Activated B cell treated with CpG ODN at 0.5 μM for 24 hours (primary cell): ENCODE data around the gene NAA60. TPM values are rescaled to one million over a fixed set of nuclear protein-coding genes. Genes with fewer than 3 reads are reported as not detected.

Experiments used
- ATAC-seq: fragments of 200-7000 bp; cut with Tn5 transposase; one replicate; pipeline ENCODE4 v1.10.0; 2021; ENCODE audit warnings: low read depth, mild to moderate bottlenecking, moderate library complexity
- CTCF ChIA-PET: fragments of 350-600 bp; sonication (Branson Sonifier 250); formaldehyde crosslinking; loops from one replicate; lab custom pipeline; 2021; ENCODE audit warnings: antibody characterized with exemption; lab: Charles Lee
- POLR2A ChIA-PET: fragments of 350-600 bp; sonication (Branson Sonifier 250); formaldehyde crosslinking; loops from one replicate; lab custom pipeline; 2021; ENCODE audit warnings: antibody characterized with exemption; lab: Charles Lee
- DNase-seq: peaks from one replicate; pipeline ENCODE4 v3.0.0; 2022
- H3K27ac Mint-ChIP-seq: one replicate; pipeline ENCODE4 v1.8.0; 2020; ENCODE audit warnings: mixed read lengths
- H3K27me3 Mint-ChIP-seq: one replicate; pipeline ENCODE4 v1.8.0; 2021; ENCODE audit warnings: mixed read lengths
- H3K36me3 Mint-ChIP-seq: one replicate; pipeline ENCODE4 v1.8.0; 2021; ENCODE audit warnings: low read depth, mixed read lengths
- H3K4me1 Mint-ChIP-seq: one replicate; pipeline ENCODE4 v1.8.0; 2021; ENCODE audit warnings: mixed read lengths
- H3K4me3 Mint-ChIP-seq: one replicate; pipeline ENCODE4 v1.8.0; 2020; ENCODE audit warnings: mild to moderate bottlenecking, mixed read lengths
- H3K9me3 Mint-ChIP-seq: one replicate; pipeline ENCODE4 v1.8.0; 2020; ENCODE audit warnings: mixed read lengths
- intact Hi-C: fragments of 100-400 bp; cut with micrococcal nuclease; formaldehyde crosslinking; loops from one replicate; pipeline ENCODE4 v1.15.1; 2024
- total RNA-seq: library from RNA; stranded (reverse); gene quantifications from 2 replicates; pipeline ENCODE4 v1.2.3, GENCODE V29; 2022
- TF ChIP-seq, protein P1 (sequence below): fragments of 200-600 bp; IDR thresholded peaks from one replicate; pipeline ENCODE4 v1.8.0; 2022; ENCODE audit warnings: antibody characterized with exemption, mild to moderate bottlenecking

Gene NAA60
- total RNA-seq, 1 donor from 2014 or later, result 48.0 TPM

- Mint-ChIP-seq H3K27ac (no peak overlapping the region), H3K27me3 (no peaks in the 10 kb centered on the region), H3K36me3 (peaks cover 16% of the 10 kb centered on the region), H3K9me3 (no peaks in the 10 kb centered on the region), H3K4me3 (no peak overlapping the region), H3K4me1 (peaks cover 25% of the 10 kb centered on the region)
- CTCF ChIA-PET, result no interaction called here
- no peak for DNase-seq
- no peak for ATAC-seq
- TF ChIP-seq, protein P1, sequence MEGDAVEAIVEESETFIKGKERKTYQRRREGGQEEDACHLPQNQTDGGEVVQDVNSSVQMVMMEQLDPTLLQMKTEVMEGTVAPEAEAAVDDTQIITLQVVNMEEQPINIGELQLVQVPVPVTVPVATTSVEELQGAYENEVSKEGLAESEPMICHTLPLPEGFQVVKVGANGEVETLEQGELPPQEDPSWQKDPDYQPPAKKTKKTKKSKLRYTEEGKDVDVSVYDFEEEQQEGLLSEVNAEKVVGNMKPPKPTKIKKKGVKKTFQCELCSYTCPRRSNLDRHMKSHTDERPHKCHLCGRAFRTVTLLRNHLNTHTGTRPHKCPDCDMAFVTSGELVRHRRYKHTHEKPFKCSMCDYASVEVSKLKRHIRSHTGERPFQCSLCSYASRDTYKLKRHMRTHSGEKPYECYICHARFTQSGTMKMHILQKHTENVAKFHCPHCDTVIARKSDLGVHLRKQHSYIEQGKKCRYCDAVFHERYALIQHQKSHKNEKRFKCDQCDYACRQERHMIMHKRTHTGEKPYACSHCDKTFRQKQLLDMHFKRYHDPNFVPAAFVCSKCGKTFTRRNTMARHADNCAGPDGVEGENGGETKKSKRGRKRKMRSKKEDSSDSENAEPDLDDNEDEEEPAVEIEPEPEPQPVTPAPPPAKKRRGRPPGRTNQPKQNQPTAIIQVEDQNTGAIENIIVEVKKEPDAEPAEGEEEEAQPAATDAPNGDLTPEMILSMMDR, result no peak
- intact Hi-C loops, result no loop called here
- POLR2A ChIA-PET, result no interaction called here
These were observed 89.3 kb downstream of the NAA60 start for GRCh38 chr16:3532741-3533140.

GRCh38 chr16:3534126-3534525, 90.6 kb downstream of the NAA60 start:
- Mint-ChIP-seq H3K27me3 (no peaks in the 10 kb centered on the region), H3K9me3 (no peaks in the 10 kb centered on the region), H3K36me3 (peaks cover 16% of the 10 kb centered on the region), H3K4me1 (peaks cover 22% of the 10 kb centered on the region), H3K27ac (no peak overlapping the region), H3K4me3 (no peak overlapping the region)
- no peak for ATAC-seq
- POLR2A ChIA-PET, result no interaction called here
- TF ChIP-seq, protein P1, result no peak
- intact Hi-C loops, result no loop called here
- CTCF ChIA-PET, result no interaction called here
- DNase-seq, result no peak

DNA sequence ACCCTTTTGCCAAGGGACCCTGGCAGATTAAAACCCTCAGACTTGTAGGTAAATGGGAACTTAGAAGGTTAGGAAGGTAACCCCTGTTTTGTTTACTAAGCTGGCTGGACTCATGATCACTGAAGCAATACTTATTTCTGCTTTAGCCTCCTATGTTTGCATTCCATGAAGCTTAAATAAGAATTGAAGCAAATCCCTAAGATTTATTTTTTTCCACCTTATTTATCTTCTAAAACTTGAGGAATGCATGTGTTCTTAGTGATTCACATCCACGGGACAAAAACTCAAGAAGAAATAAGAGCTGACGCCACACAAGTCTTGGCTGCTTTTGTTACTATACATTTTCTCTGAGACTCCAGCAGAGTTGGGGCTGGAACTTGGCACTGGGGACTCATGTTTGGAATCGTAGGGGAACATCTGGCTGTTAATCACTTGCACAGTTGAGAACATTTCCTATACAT, 92.8 kb downstream of the NAA60 start:
- no peaks in the 10 kb centered on the region for H3K9me3 Mint-ChIP-seq
- ChIA-PET CTCF (interaction anchor here (1.4 to 1.8 kb wide), 2 partner anchors 9 to 11 kb away, joined by 3 to 5 read pairs; no protein-coding TSS in a partner anchor), POLR2A (no interaction called here)
- no peak overlapping the region for H3K27ac Mint-ChIP-seq
- DNase-seq (no peak), ATAC-seq (no peak)
- intact Hi-C loops, result no loop called here
- TF ChIP-seq, protein P1, result no peak
- no peak overlapping the region for H3K4me3 Mint-ChIP-seq
- peaks cover 22% of the 10 kb centered on the region for H3K4me1 Mint-ChIP-seq
- H3K27me3 Mint-ChIP-seq, result no peaks in the 10 kb centered on the region
- peaks cover 27% of the 10 kb centered on the region for H3K36me3 Mint-ChIP-seq

Other genes with a start within 250 kb of the NAA60 start
- 13.6 and 15.1 TPM in 2 replicates for gene ZNF200, start 208.5 kb upstream of the NAA60 start, total RNA-seq
- not detected in 2 replicates for gene MEFV, start 187.0 kb upstream of the NAA60 start, total RNA-seq
- gene ZNF263, start 160.2 kb upstream of the NAA60 start, total RNA-seq, result 42.7 and 42.9 TPM in 2 replicates
- gene TIGD7, start 138.2 kb upstream of the NAA60 start, total RNA-seq, result 6.7 and 11.0 TPM in 2 replicates
- 84.0 and 97.9 TPM in 2 replicates for gene ZNF75A, start 138.2 kb upstream of the NAA60 start, total RNA-seq
- 0.80 and 0.81 TPM in 2 replicates for gene OR2C1, start 87.8 kb upstream of the NAA60 start, total RNA-seq
- 21.6 and 21.7 TPM in 2 replicates for gene ZSCAN32, start 42.7 kb upstream of the NAA60 start, total RNA-seq
- 9.0 and 10.4 TPM in 2 replicates for gene ZNF174, start 42.5 kb upstream of the NAA60 start, total RNA-seq
- 3.6 and 4.2 TPM in 2 replicates for gene ZNF597, start 176 bp upstream of the NAA60 start, total RNA-seq
- gene C16orf90, start 51.8 kb downstream of the NAA60 start, total RNA-seq, result not detected in 2 replicates
- 8.5 and 10.5 TPM in 2 replicates for gene CLUAP1, start 57.3 kb downstream of the NAA60 start, total RNA-seq
- 18.5 and 22.2 TPM in 2 replicates for gene NLRC3, start 133.7 kb downstream of the NAA60 start, total RNA-seq
- gene SLX4, start 167.9 kb downstream of the NAA60 start, total RNA-seq, result 11.4 and 13.0 TPM in 2 replicates
- gene DNASE1, start 211.0 kb downstream of the NAA60 start, total RNA-seq, result 25.6 and 28.5 TPM in 2 replicates